Midbrain (tissue), 1 donor: ENCODE results near the gene DHRSX.
"Not testable (repeated sequence)": the region's sequence is repeated elsewhere in the genome, so short reads cannot be mapped to it uniquely, and the experiment has no call there.

Source experiments
- DNase-seq: peaks from one replicate; lab custom pipeline; 2025; lab: John Stamatoyannopoulos, UW

The DHRSX gene

GRCh38 chrX:2316534-2316933 lies 184.2 kb downstream of the DHRSX start:
- no peak for DNase-seq

GRCh38 chrX:2315434-2315833 lies 185.3 kb downstream of the DHRSX start:
- DNase-seq, result no peak

- DNase-seq, result no peak
These were observed 185.9 kb downstream of the DHRSX start for GRCh38 chrX:2314831-2315365.

- DNase-seq, result no peak
These were observed 186.7 kb downstream of the DHRSX start for GRCh38 chrX:2313864-2314640.

- not testable (repeated sequence) for DNase-seq
These were observed 188.7 kb downstream of the DHRSX start for GRCh38 chrX:2312061-2312591.

- DNase-seq, result no peak
These were observed 189.3 kb downstream of the DHRSX start for GRCh38 chrX:2311501-2311900.

GRCh38 chrX:2301901-2302300 lies 198.9 kb downstream of the DHRSX start:
- DNase-seq, result no peak

- DNase-seq, result no peak
These were observed 200.9 kb downstream of the DHRSX start for GRCh38 chrX:2299871-2300270.

GRCh38 chrX:2286731-2287130 lies 214.0 kb downstream of the DHRSX start:
- no peak for DNase-seq

GRCh38 chrX:2284601-2285000 lies 216.2 kb downstream of the DHRSX start:
- no peak for DNase-seq

GRCh38 chrX:2284133-2284532 lies 216.6 kb downstream of the DHRSX start:
- no peak for DNase-seq

GRCh38 chrX:2283111-2283859 lies 217.5 kb downstream of the DHRSX start:
- no peak for DNase-seq

GRCh38 chrX:2282490-2283090 lies 218.2 kb downstream of the DHRSX start:
- no peak for DNase-seq

GRCh38 chrX:2272337-2272736 lies 228.4 kb downstream of the DHRSX start:
- DNase-seq, result no peak

- DNase-seq, result not testable (repeated sequence)
These were observed 229.2 kb downstream of the DHRSX start for GRCh38 chrX:2271595-2271994.

GRCh38 chrX:2270783-2271182 lies 230.0 kb downstream of the DHRSX start:
- DNase-seq, result not testable (repeated sequence)

GRCh38 chrX:2267890-2268289 lies 232.9 kb downstream of the DHRSX start:
- DNase-seq, result no peak

- DNase-seq, result no peak
These were observed 234.1 kb downstream of the DHRSX start for GRCh38 chrX:2266445-2267349.

- DNase-seq, result not testable (repeated sequence)
These were observed 234.9 kb downstream of the DHRSX start for GRCh38 chrX:2265658-2266444.
